B cell (primary cell): Measurements from ENCODE around the gene GPR87. TPM values are rescaled to one million over a fixed set of nuclear protein-coding genes. Genes with fewer than 3 reads are reported as not detected.

Experiments used
- ATAC-seq: fragments of 200-7000 bp; cut with Tn5 transposase; one replicate; pipeline ENCODE4 v1.10.0; 2021; ENCODE audit warnings: low read depth, mild to moderate bottlenecking, moderate number of reproducible peaks, moderate library complexity
- CTCF ChIA-PET: fragments of 350-600 bp; sonication (Branson Sonifier 250); formaldehyde crosslinking; loops from one replicate; lab custom pipeline; 2021; ENCODE audit warnings: antibody characterized with exemption, inconsistent platforms; lab: Charles Lee
- POLR2A ChIA-PET: fragments of 350-600 bp; sonication (Branson Sonifier 250); formaldehyde crosslinking; loops from one replicate; lab custom pipeline; 2021; ENCODE audit warnings: antibody characterized with exemption; lab: Charles Lee
- DNase-seq: peaks from one replicate; pipeline ENCODE4 v3.0.0; 2013
- H2AFZ ChIP-seq: 2 replicates; pipeline ENCODE4 v1.6.1; 2012; ENCODE audit warnings: mild to moderate bottlenecking, low read depth, low read length; ENCODE audit not compliant: insufficient read depth, poor library complexity, severe bottlenecking
- H3K27ac ChIP-seq, 2 donors: 1 replicate in 1 of 2; 2 replicates in 1 of 2; pipeline ENCODE4 v1.5.1; 2012 to 2013; ENCODE audit warnings: low read length in 2 of 2, mild to moderate bottlenecking in 2 of 2, moderate library complexity in 1 of 2
- H3K27me3 ChIP-seq, 4 experiments: fragments of 200-600 bp in 1 of 4; sonication (generic) in 1 of 4; replicated peaks in 1 of 4; 1 replicate in 2 of 4; 2 replicates in 2 of 4; pipeline versions ENCODE4 v1.6.1 to v1.7.0; 2013 to 2016; ENCODE audit warnings: low read length in 3 of 4, mild to moderate bottlenecking in 2 of 4, mixed read lengths in 1 of 4, moderate library complexity in 1 of 4; ENCODE audit not compliant: insufficient read depth in 4 of 4, control insufficient read depth in 3 of 4; ENCODE audit errors: control extremely low read depth in 1 of 4
- H3K36me3 ChIP-seq, 2 experiments: replicated peaks in 1 of 2; 1 replicate in 1 of 2; 2 replicates in 1 of 2; pipeline versions ENCODE4 v1.6.1 to v1.7.1; 2013; ENCODE audit warnings: low read length in 1 of 2; ENCODE audit not compliant: insufficient read depth in 2 of 2, control insufficient read depth in 1 of 2; ENCODE audit errors: control extremely low read depth in 1 of 2, extremely low read depth in 1 of 2
- H3K4me1 ChIP-seq, 2 donors: fragments of 200-600 bp in 1 of 2; sonication (generic) in 1 of 2; 1 replicate in 1 of 2; 2 replicates in 1 of 2; pipeline versions ENCODE4 v1.5.1 to v1.6.1; 2013 to 2017; ENCODE audit warnings: low read length in 2 of 2; ENCODE audit not compliant: control insufficient read depth in 2 of 2, insufficient read depth in 2 of 2
- H3K4me2 ChIP-seq: replicated peaks from 2 replicates; pipeline ENCODE3; 2012; ENCODE audit warnings: mild to moderate bottlenecking, low read depth, low read length; ENCODE audit not compliant: poor library complexity, severe bottlenecking
- H3K4me3 ChIP-seq, 5 experiments: fragments of 200-600 bp in 1 of 5; sonication (generic) in 1 of 5; 1 replicate in 3 of 5; 2 replicates in 2 of 5; pipeline versions ENCODE4 v1.5.1 to v1.7.0; 2011 to 2016; ENCODE audit warnings: low read length in 4 of 5, mild to moderate bottlenecking in 4 of 5, low read depth in 2 of 5, control low read depth in 1 of 5, moderate library complexity in 1 of 5; ENCODE audit not compliant: insufficient read depth in 1 of 5; ENCODE audit errors: control extremely low read depth in 1 of 5, extremely low read depth in 1 of 5
- H3K79me2 ChIP-seq: fragments of 200-600 bp; sonication (generic); one replicate; pipeline ENCODE4 v1.6.0; 2016; ENCODE audit warnings: low read length; ENCODE audit not compliant: control insufficient read depth, insufficient read depth
- H3K9ac ChIP-seq: fragments of 200-600 bp; sonication (generic); 2 replicates; pipeline ENCODE4 v1.6.1; 2017; ENCODE audit warnings: mild to moderate bottlenecking, low read length, moderate library complexity
- H3K9me3 ChIP-seq, 3 donors: one replicate each; pipeline versions ENCODE4 v1.6.1 to v1.7.1; 2013; ENCODE audit warnings: low read length in 2 of 3; ENCODE audit not compliant: control insufficient read depth in 2 of 3, insufficient read depth in 1 of 3; ENCODE audit errors: control extremely low read depth in 1 of 3
- H4K20me1 ChIP-seq: 2 replicates; pipeline ENCODE4 v1.6.0; 2012; ENCODE audit warnings: mild to moderate bottlenecking, low read length; ENCODE audit not compliant: insufficient read depth, control insufficient read depth, poor library complexity, severe bottlenecking
- H3K27ac Mint-ChIP-seq: one replicate; pipeline ENCODE4 v1.8.0; 2021; ENCODE audit warnings: mixed read lengths
- H3K27me3 Mint-ChIP-seq: one replicate; pipeline ENCODE4 v1.8.0; 2021; ENCODE audit warnings: mixed read lengths
- H3K4me1 Mint-ChIP-seq: one replicate; pipeline ENCODE4 v1.8.0; 2021; ENCODE audit warnings: mixed read lengths
- H3K4me3 Mint-ChIP-seq: one replicate; pipeline ENCODE4 v1.8.0; 2021; ENCODE audit warnings: mixed read lengths
- H3K9me3 Mint-ChIP-seq: one replicate; pipeline ENCODE4 v1.8.0; 2022; ENCODE audit warnings: mixed read lengths; ENCODE audit not compliant: insufficient read depth
- CTCF ChIP-seq: fragments of 200-600 bp; IDR thresholded peaks from one replicate; pipeline ENCODE4 v1.8.0; 2022; ENCODE audit warnings: antibody characterized with exemption, mild to moderate bottlenecking
- EZH2 ChIP-seq: IDR thresholded peaks from 2 replicates; pipeline ENCODE4 v1.6.1; 2012; ENCODE audit warnings: borderline replicate concordance, low read depth, mild to moderate bottlenecking, moderate library complexity, low read length; ENCODE audit not compliant: insufficient read depth, poor library complexity, severe bottlenecking
- WGBS: methylation state at CpG from one replicate; pipeline ENCODE4 v1.1.5; 2013; ENCODE audit warnings: missing lambda C conversion rate; ENCODE audit not compliant: insufficient coverage; 5-methylcytosine and 5-hydroxymethylcytosine counted together
- intact Hi-C: fragments of 100-400 bp; cut with micrococcal nuclease; formaldehyde crosslinking; loops from one replicate; pipeline ENCODE4 v1.10.0; 2022
- polyA plus RNA-seq: library from polyadenylated mRNA; depleted of rRNA; stranded (reverse); fragments of >200 nt; gene quantifications from 2 replicates; pipeline ENCODE4 v1.2.3, GENCODE V29; 2012
- total RNA-seq, 2 donors: library from RNA; stranded (reverse); fragments of 120-200 nt in 1 of 2; gene quantifications; 1 replicate in 1 of 2; 2 replicates in 1 of 2; pipeline versions ENCODE4 v1.2.3 to v1.2.4, GENCODE V29; 2013 to 2022

GPR87 gene
- total and polyA plus RNA-seq, 2 donors (not counting 1 experiment from before 2014, with no cell fraction given), result not detected

- Histone ChIP-seq H4K20me1 (no peaks in the 10 kb centered on the region), H3K4me2 (no peak overlapping the region), H3K4me3 (no peak overlapping the region), H3K9ac (no peak overlapping the region), H3K9me3 (no peaks in the 10 kb centered on the region), H3K27me3 (no peaks in the 10 kb centered on the region), H3K27ac (no peak overlapping the region), H2AFZ (no peak overlapping the region), H3K79me2 (no peaks in the 10 kb centered on the region), H3K36me3 (no peaks in the 10 kb centered on the region), H3K4me1 (peaks cover 7 to 8% of the 10 kb centered on the region in 2 donors)
- Mint-ChIP-seq H3K27ac (peak overlapping the region; percentile 22), H3K4me1 (peaks cover 25% of the 10 kb centered on the region), H3K9me3 (no peaks in the 10 kb centered on the region), H3K4me3 (no peak overlapping the region), H3K27me3 (no peaks in the 10 kb centered on the region)
- ChIA-PET POLR2A (no interaction called here), CTCF (no interaction called here)
- 90% methylated on average over 2 of the region's 4 CpGs for WGBS
- no peak for ATAC-seq
- intact Hi-C loops, result no loop called here
- TF ChIP-seq EZH2 (no peak), CTCF (no peak)
- DNase-seq, result no peak
These were observed 13.8 kb upstream of the GPR87 start for GRCh38 chr3:151330379-151330778.

GRCh38 chr3:151329363-151329762 is 12.7 kb upstream of the GPR87 start, which contains the start of gene P2RY13:
TSS of gene P2RY13 (minus strand) at chr3:151329549. CDS start at chr3:151329528, 21 bp downstream.
- Histone ChIP-seq H3K4me1 (peaks cover 7 to 8% of the 10 kb centered on the region in 2 donors), H3K36me3 (no peaks in the 10 kb centered on the region), H4K20me1 (no peaks in the 10 kb centered on the region), H3K79me2 (no peaks in the 10 kb centered on the region), H3K27me3 (no peaks in the 10 kb centered on the region), H3K27ac (peak within 1 kb of the TSS in 1 of 2 donors; percentile 9), H3K4me3 (peak within 1 kb of the TSS; percentile 1 to 82 (median 9)), H3K9ac (peak within 1 kb of the TSS; percentile 41), H3K9me3 (no peaks in the 10 kb centered on the region), H3K4me2 (peak within 1 kb of the TSS; percentile 50), H2AFZ (peak within 1 kb of the TSS; percentile 73)
- ATAC-seq, result no peak
- TF ChIP-seq CTCF (no peak), EZH2 (no peak)
- H3K27ac Mint-ChIP-seq, result peak within 1 kb of the TSS; percentile 75
- CTCF ChIA-PET, result interaction anchor here (2.2 to 4.7 kb wide), 2 partner anchors 16 to 161 kb away, joined by 6 to 26 read pairs; no protein-coding TSS in a partner anchor
- no peaks in the 10 kb centered on the region for H3K27me3 Mint-ChIP-seq
- H3K4me1 Mint-ChIP-seq, result peaks cover 25% of the 10 kb centered on the region
- no peaks in the 10 kb centered on the region for H3K9me3 Mint-ChIP-seq
- no CpG with 5 or more reads among the region's 1 CpG for WGBS
- intact Hi-C loops, result loop anchor here (2.0 to 5.0 kb wide), 3 partner anchors 23 to 53 kb away; partner anchors contain the start of gene P2RY14
- no peak for DNase-seq
- POLR2A ChIA-PET, result no interaction called here
- H3K4me3 Mint-ChIP-seq, result peak within 1 kb of the TSS; percentile 86
